Gastroesophageal sphincter (tissue), 4 donors: Measurements from ENCODE around the gene ATXN7. TPM values are rescaled to one million over a fixed set of nuclear protein-coding genes. Genes with fewer than 3 reads are reported as not detected.

Experiments used
- ATAC-seq: fragments of 150-250 bp; one replicate; pipeline ENCODE4 v1.9.1; 2016; ENCODE audit warnings: mild to moderate bottlenecking, moderate library complexity
- H3K27ac ChIP-seq, 4 donors: fragments of 200-600 bp; sonication (generic) in 3 of 4; 1 replicate in 3 of 4; 2 replicates in 1 of 4; pipeline ENCODE4 v1.5.1; 2016 to 2019
- H3K27me3 ChIP-seq: fragments of 200-600 bp; sonication (generic); one replicate; pipeline ENCODE4 v1.5.1; 2019
- H3K36me3 ChIP-seq, 2 donors: fragments of 200-600 bp; sonication (generic); one replicate each; pipeline ENCODE4 v1.5.1; 2019; ENCODE audit warnings: control low read depth in 1 of 2
- H3K4me1 ChIP-seq, 3 donors: fragments of 200-600 bp; sonication (generic); 1 replicate in 2 of 3; 2 replicates in 1 of 3; pipeline ENCODE4 v1.5.1; 2016 to 2019; ENCODE audit warnings: control low read depth in 2 of 3
- H3K4me3 ChIP-seq, 2 donors: fragments of 200-600 bp; sonication (generic); one replicate each; pipeline ENCODE4 v1.5.1; 2019; ENCODE audit warnings: mild to moderate bottlenecking in 1 of 2, moderate library complexity in 1 of 2
- H3K9me3 ChIP-seq, 3 donors: fragments of 200-600 bp; sonication (generic); one replicate each; pipeline ENCODE4 v1.5.1; 2017 to 2019; ENCODE audit warnings: control low read depth in 2 of 3
- CTCF ChIP-seq, 4 experiments: fragments of 200-600 bp in 2 of 4; fragments of 450-650 bp in 2 of 4; sonication (generic) in 1 of 4; IDR thresholded peaks; one replicate each; pipeline ENCODE4 v1.5.1; 2017 to 2019; ENCODE audit warnings: antibody characterized with exemption in 4 of 4, mild to moderate bottlenecking in 2 of 4, moderate library complexity in 2 of 4
- EP300 ChIP-seq: sonication (generic); formaldehyde crosslinking; IDR thresholded peaks from one replicate; pipeline ENCODE4 v1.6.1; 2017; ENCODE audit warnings: antibody characterized with exemption, mild to moderate bottlenecking
- POLR2A ChIP-seq, 2 donors: fragments of 450-650 bp; IDR thresholded peaks; one replicate each; pipeline ENCODE4 v1.6.1; 2017; ENCODE audit warnings: antibody characterized with exemption in 2 of 2, mild to moderate bottlenecking in 2 of 2, moderate library complexity in 1 of 2
- POLR2AphosphoS5 ChIP-seq: sonication (generic); formaldehyde crosslinking; IDR thresholded peaks from one replicate; pipeline ENCODE4 v1.6.1; 2017; ENCODE audit warnings: antibody characterized with exemption
- WGBS, 2 donors: methylation state at CpG; one replicate each; pipeline ENCODE4 v1.1.5; 2018; ENCODE audit warnings: low coverage in 1 of 2; 5-methylcytosine and 5-hydroxymethylcytosine counted together
- total RNA-seq, 4 donors: library from RNA; depleted of rRNA; stranded (reverse); fragments of >200 nt; gene quantifications; one replicate each; pipeline ENCODE4 v1.1.0, GENCODE V29; 2016

ATXN7 gene
- total RNA-seq, 4 donors from 2014 or later: 15.5 to 36.3 (median 19.8) TPM

- 63 to 80% methylated on average over 1 to 5 of the region's 8 CpGs for WGBS, 2 donors
- H3K27ac ChIP-seq: peak overlapping the region in 2 of 4 donors; percentile 5 to 25
- no peak for ATAC-seq
- TF ChIP-seq CTCF (IDR thresholded peaks at IDR 0.05) (no peak), POLR2AphosphoS5 (no peak), POLR2A (IDR thresholded peaks at IDR 0.05) (no peak), EP300 (no peak)
- H3K9me3 ChIP-seq: no peaks in the 10 kb centered on the region
- H3K4me1 ChIP-seq: peaks cover 9 to 33% (median 17%) of the 10 kb centered on the region in 3 donors
- peaks cover 0 to 58% of the 10 kb centered on the region in 2 donors for H3K36me3 ChIP-seq
- no peak overlapping the region for H3K4me3 ChIP-seq
- no peaks in the 10 kb centered on the region for H3K27me3 ChIP-seq
Observed at GRCh38 chr3:63980830-63981498, 117.3 kb downstream of the ATXN7 start.

- Histone ChIP-seq H3K27me3 (no peaks in the 10 kb centered on the region), H3K4me3 (no peak overlapping the region), H3K27ac (no peak overlapping the region), H3K36me3 (peaks cover 0 to 67% of the 10 kb centered on the region in 2 donors), H3K9me3 (no peaks in the 10 kb centered on the region), H3K4me1 (peaks cover 0 to 22% (median 10%) of the 10 kb centered on the region in 3 donors)
- TF ChIP-seq POLR2A (IDR thresholded peaks at IDR 0.05) (no peak), CTCF (IDR thresholded peaks at IDR 0.05) (no peak), POLR2AphosphoS5 (no peak), EP300 (no peak)
- ATAC-seq: no peak
- WGBS, 2 donors: 93 to 100% methylated on average over 3 of the region's 4 CpGs
Observed at GRCh38 chr3:63981980-63982379, 118.3 kb downstream of the ATXN7 start.

GRCh38 chr3:63984391-63984790 is 120.7 kb downstream of the ATXN7 start:
- Histone ChIP-seq H3K4me3 (no peak overlapping the region), H3K9me3 (no peaks in the 10 kb centered on the region), H3K4me1 (peaks cover 0 to 8% (median 0%) of the 10 kb centered on the region in 3 donors), H3K36me3 (peaks cover 0 to 91% of the 10 kb centered on the region in 2 donors), H3K27me3 (no peaks in the 10 kb centered on the region), H3K27ac (no peak overlapping the region)
- TF ChIP-seq CTCF (IDR thresholded peaks at IDR 0.05) (no peak), POLR2A (IDR thresholded peaks at IDR 0.05) (no peak), POLR2AphosphoS5 (no peak), EP300 (no peak)
- 100% methylated on average over 2 to 3 of the region's 3 CpGs for WGBS, 2 donors
- no peak for ATAC-seq

GRCh38 chr3:63986146-63986545 is 122.5 kb downstream of the ATXN7 start:
- no peaks in the 10 kb centered on the region for H3K9me3 ChIP-seq
- peaks cover 0 to 95% of the 10 kb centered on the region in 2 donors for H3K36me3 ChIP-seq
- 71 to 81% methylated on average over 6 to 7 of the region's 7 CpGs for WGBS, 2 donors
- TF ChIP-seq CTCF (IDR thresholded peaks at IDR 0.05): no peak
- TF ChIP-seq EP300: no peak
- TF ChIP-seq POLR2AphosphoS5: no peak
- TF ChIP-seq POLR2A (IDR thresholded peaks at IDR 0.05): no peak
- no peaks in the 10 kb centered on the region for H3K27me3 ChIP-seq
- no peak overlapping the region for H3K27ac ChIP-seq
- ATAC-seq: no peak
- H3K4me3 ChIP-seq: no peak overlapping the region
- peaks cover 0 to 2% (median 0%) of the 10 kb centered on the region in 3 donors for H3K4me1 ChIP-seq

GRCh38 chr3:63986831-63987230 is 123.2 kb downstream of the ATXN7 start:
- Histone ChIP-seq H3K27ac (no peak overlapping the region), H3K27me3 (no peaks in the 10 kb centered on the region), H3K36me3 (peaks cover 0 to 95% of the 10 kb centered on the region in 2 donors), H3K9me3 (no peaks in the 10 kb centered on the region), H3K4me1 (no peaks in the 10 kb centered on the region), H3K4me3 (no peak overlapping the region)
- ATAC-seq: no peak
- TF ChIP-seq POLR2A (IDR thresholded peaks at IDR 0.05): no peak
- TF ChIP-seq EP300: no peak
- TF ChIP-seq POLR2AphosphoS5: no peak
- no peak for TF ChIP-seq CTCF (IDR thresholded peaks at IDR 0.05)
- 61 to 75% methylated on average over 2 of the region's 2 CpGs for WGBS, 2 donors
